Measurements from ENCODE around the gene NRAP. TPM values are rescaled to one million over a fixed set of nuclear protein-coding genes. Genes with fewer than 3 reads are reported as not detected.

NRAP gene
- total RNA-seq, 3 donors from 2014 or later, result not detected

DNA sequence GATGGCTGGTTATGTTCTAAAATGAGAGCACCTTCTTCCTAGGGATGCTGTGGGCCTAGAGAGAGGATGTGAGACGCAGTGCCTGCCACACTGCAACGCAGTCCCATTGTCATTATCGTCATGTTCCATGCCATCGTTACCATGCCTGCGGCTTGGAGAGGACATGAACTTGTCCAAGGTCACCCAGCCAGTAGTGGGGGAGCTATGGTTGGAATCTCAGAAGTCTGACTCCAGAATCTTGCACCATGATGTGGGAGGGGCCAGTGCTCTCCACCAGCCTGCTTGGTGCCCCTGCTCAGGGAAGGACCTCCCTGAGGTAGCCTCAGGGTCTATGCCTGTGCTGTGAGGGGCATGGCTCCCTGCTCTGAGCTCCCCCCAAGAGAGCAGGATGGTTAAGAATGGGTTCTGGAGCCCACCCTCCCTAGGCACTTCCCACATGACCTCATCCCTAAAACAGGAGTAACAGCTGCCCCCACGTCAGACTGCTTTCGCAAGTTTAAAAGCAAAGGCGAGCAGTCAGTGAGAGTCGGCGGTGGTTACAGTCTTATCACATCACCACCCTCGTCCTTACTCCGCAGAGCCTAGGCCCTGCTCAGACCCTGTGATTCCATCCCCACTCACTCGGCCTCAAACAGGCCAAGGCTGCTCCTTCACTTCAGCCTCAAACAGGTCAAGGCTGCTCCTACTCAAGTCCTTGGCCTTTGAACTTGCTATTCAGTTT lies 60.6 kb downstream of the NRAP start:
- no peaks in the 10 kb centered on the region for H3K36me3 ChIP-seq
- no peak overlapping the region for H3K4me3 ChIP-seq
- DNase-seq (ENCODE audit: low spot score in 2 of 2), result no peak
- TF ChIP-seq, protein P1, sequence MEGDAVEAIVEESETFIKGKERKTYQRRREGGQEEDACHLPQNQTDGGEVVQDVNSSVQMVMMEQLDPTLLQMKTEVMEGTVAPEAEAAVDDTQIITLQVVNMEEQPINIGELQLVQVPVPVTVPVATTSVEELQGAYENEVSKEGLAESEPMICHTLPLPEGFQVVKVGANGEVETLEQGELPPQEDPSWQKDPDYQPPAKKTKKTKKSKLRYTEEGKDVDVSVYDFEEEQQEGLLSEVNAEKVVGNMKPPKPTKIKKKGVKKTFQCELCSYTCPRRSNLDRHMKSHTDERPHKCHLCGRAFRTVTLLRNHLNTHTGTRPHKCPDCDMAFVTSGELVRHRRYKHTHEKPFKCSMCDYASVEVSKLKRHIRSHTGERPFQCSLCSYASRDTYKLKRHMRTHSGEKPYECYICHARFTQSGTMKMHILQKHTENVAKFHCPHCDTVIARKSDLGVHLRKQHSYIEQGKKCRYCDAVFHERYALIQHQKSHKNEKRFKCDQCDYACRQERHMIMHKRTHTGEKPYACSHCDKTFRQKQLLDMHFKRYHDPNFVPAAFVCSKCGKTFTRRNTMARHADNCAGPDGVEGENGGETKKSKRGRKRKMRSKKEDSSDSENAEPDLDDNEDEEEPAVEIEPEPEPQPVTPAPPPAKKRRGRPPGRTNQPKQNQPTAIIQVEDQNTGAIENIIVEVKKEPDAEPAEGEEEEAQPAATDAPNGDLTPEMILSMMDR (IDR thresholded peaks at IDR 0.05), result no peak
- no peaks in the 10 kb centered on the region for H3K27me3 ChIP-seq
- intact Hi-C loops (cut with DNase I; ENCODE audit: low total_unique reads), result no loop called here
- no peak overlapping the region for H3K27ac ChIP-seq
- no peaks in the 10 kb centered on the region for H3K4me1 ChIP-seq
- no peaks in the 10 kb centered on the region for H3K9me3 ChIP-seq

- Histone ChIP-seq H3K9me3 (no peaks in the 10 kb centered on the region), H3K27ac (no peak overlapping the region), H3K4me1 (no peaks in the 10 kb centered on the region), H3K4me3 (no peak overlapping the region), H3K36me3 (no peaks in the 10 kb centered on the region), H3K27me3 (no peaks in the 10 kb centered on the region)
- TF ChIP-seq, protein P1 (IDR thresholded peaks at IDR 0.05), result no peak
- TF ChIP-seq POLR2A (IDR thresholded peaks at IDR 0.05) (no peak), POLR2AphosphoS5 (IDR thresholded peaks at IDR 0.05) (no peak)
- intact Hi-C loops (cut with DNase I; ENCODE audit: low total_unique reads), result no loop called here
- no peak for DNase-seq (ENCODE audit: low spot score in 2 of 2)
These were observed 63.3 kb downstream of the NRAP start for GRCh38 chr10:113600569-113600968.

DNA sequence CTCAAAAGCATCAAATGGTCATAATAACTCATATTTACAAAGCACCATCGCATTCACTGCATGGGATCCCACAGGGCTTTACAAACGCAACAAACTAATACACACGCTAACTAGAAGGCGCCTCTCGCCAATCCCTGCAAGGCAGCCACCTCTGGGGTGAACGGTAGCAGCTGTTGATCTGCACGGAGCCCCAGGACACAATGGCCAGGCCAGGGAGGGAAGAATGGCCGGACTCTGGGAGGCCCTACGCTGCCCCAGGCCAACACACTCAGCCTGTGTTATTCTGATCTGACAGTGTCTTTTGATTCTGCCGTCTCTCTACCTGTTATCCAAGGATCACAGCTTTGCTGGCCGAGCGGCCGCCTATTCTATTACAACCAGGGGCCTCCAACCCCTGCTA lies 69.2 kb downstream of the NRAP start:
- H3K27ac ChIP-seq, result no peak overlapping the region
- DNase-seq (ENCODE audit: low spot score in 2 of 2), result no peak
- H3K4me3 ChIP-seq, result no peak overlapping the region
- no peaks in the 10 kb centered on the region for H3K4me1 ChIP-seq
- H3K27me3 ChIP-seq, result no peaks in the 10 kb centered on the region
- no peaks in the 10 kb centered on the region for H3K9me3 ChIP-seq
- intact Hi-C loops (cut with DNase I; ENCODE audit: low total_unique reads), result no loop called here
- no peak for TF ChIP-seq POLR2A (IDR thresholded peaks at IDR 0.05)
- TF ChIP-seq, protein P1 (IDR thresholded peaks at IDR 0.05), result no peak
- TF ChIP-seq POLR2AphosphoS5 (IDR thresholded peaks at IDR 0.05), result no peak
- H3K36me3 ChIP-seq, result no peaks in the 10 kb centered on the region

DNA sequence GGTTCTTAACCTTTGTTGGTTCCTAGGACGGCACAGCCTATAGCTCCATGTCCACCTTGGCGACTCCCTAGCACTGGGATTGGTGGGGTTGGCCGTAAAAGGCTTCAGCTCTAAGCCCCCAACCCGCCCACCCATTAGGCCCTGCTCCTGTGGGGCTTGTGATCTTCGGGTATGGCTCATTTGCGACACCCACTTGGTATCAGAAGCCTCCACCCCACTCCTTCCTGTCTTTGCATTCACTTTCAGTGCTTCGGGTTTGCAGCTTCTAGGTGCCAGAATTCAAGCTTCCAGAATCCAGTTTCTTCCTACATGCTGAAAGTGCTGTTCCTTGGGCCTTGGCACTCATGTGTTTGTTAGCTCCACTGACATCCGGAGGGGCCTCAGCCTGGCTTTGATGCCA lies 71.5 kb downstream of the NRAP start:
- H3K27ac ChIP-seq, result no peak overlapping the region
- no peaks in the 10 kb centered on the region for H3K4me1 ChIP-seq
- no peaks in the 10 kb centered on the region for H3K9me3 ChIP-seq
- TF ChIP-seq, protein P1 (IDR thresholded peaks at IDR 0.05), result no peak
- TF ChIP-seq POLR2A (IDR thresholded peaks at IDR 0.05), result no peak
- no peak for TF ChIP-seq POLR2AphosphoS5 (IDR thresholded peaks at IDR 0.05)
- H3K27me3 ChIP-seq, result no peaks in the 10 kb centered on the region
- H3K36me3 ChIP-seq, result no peaks in the 10 kb centered on the region
- no peak for DNase-seq (ENCODE audit: low spot score in 2 of 2)
- H3K4me3 ChIP-seq, result no peak overlapping the region
- intact Hi-C loops (cut with DNase I; ENCODE audit: low total_unique reads), result no loop called here

DNA sequence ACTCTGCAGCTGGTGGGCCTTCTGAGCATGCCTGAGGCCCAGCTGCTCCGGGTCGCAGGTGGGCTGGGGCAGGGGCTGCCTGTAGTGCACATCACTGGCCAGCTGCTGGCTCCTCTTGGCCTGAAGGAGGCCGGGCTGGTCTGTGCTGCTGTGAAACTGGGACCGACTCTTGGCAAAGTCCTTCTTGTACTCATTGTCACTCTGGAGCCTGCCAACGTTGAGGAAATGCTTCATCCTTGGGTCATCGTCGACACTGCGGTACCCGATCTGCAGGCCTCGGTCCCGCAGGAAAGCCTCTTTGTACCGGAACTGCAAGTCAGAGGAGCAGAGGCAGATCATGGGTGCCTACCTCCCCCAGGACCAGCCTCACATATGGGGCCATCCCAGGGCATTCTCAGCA lies 73.3 kb downstream of the NRAP start:
- intact Hi-C loops (cut with DNase I; ENCODE audit: low total_unique reads), result no loop called here
- H3K27me3 ChIP-seq, result no peaks in the 10 kb centered on the region
- H3K36me3 ChIP-seq, result no peaks in the 10 kb centered on the region
- H3K9me3 ChIP-seq, result no peaks in the 10 kb centered on the region
- no peak for DNase-seq (ENCODE audit: low spot score in 2 of 2)
- TF ChIP-seq POLR2AphosphoS5 (IDR thresholded peaks at IDR 0.05) (no peak), POLR2A (IDR thresholded peaks at IDR 0.05) (no peak)
- TF ChIP-seq, protein P1 (IDR thresholded peaks at IDR 0.05), result no peak
- no peaks in the 10 kb centered on the region for H3K4me1 ChIP-seq
- H3K27ac ChIP-seq, result no peak overlapping the region
- no peak overlapping the region for H3K4me3 ChIP-seq
